Calu3 (cell line): Measurements from ENCODE around the gene BEX3. TPM values are rescaled to one million over a fixed set of nuclear protein-coding genes. Genes with fewer than 3 reads are reported as not detected.
A peak's percentile ranks its signal among the peaks of the same experiment; 100 is the strongest.
"Not testable (repeated sequence)": the region's sequence is repeated elsewhere in the genome, so short reads cannot be mapped to it uniquely, and the experiment has no call there.

Experiments
- BruUV-seq: library from RNA; stranded (reverse); fragments of 400-500 nt; replicated peaks from 2 replicates; lab custom pipeline; 2021; lab: Mats Ljungman, UMichigan
- CTCF ChIA-PET: fragments of 300-600 bp; sonication (Branson Sonifier 250); formaldehyde crosslinking; loops from one replicate; lab custom pipeline; 2022; ENCODE audit warnings: antibody characterized with exemption; lab: Charles Lee
- DNase-seq: peaks from one replicate; pipeline ENCODE4 v3.0.0; 2022
- H3K27ac Mint-ChIP-seq: one replicate; pipeline ENCODE4 v1.8.0; 2022; ENCODE audit warnings: mixed read lengths; ENCODE audit not compliant: unreplicated experiment
- H3K27me3 Mint-ChIP-seq: one replicate; pipeline ENCODE4 v1.8.0; 2022; ENCODE audit warnings: mixed read lengths; ENCODE audit not compliant: unreplicated experiment
- H3K36me3 Mint-ChIP-seq: one replicate; pipeline ENCODE4 v1.8.0; 2022; ENCODE audit warnings: mild to moderate bottlenecking, moderate library complexity, mixed read lengths; ENCODE audit not compliant: insufficient read depth, unreplicated experiment
- H3K4me1 Mint-ChIP-seq: one replicate; pipeline ENCODE4 v1.8.0; 2022; ENCODE audit warnings: mild to moderate bottlenecking, low read depth, mixed read lengths; ENCODE audit not compliant: unreplicated experiment
- H3K4me3 Mint-ChIP-seq: one replicate; pipeline ENCODE4 v1.8.0; 2022; ENCODE audit warnings: mild to moderate bottlenecking, low read depth, moderate library complexity, mixed read lengths; ENCODE audit not compliant: unreplicated experiment
- H3K9me3 Mint-ChIP-seq: one replicate; pipeline ENCODE4 v1.8.0; 2022; ENCODE audit warnings: low read depth, mixed read lengths; ENCODE audit not compliant: unreplicated experiment
- CTCF ChIP-seq: fragments of 200-600 bp; IDR thresholded peaks from one replicate; pipeline ENCODE4 v1.8.0; 2022; ENCODE audit warnings: antibody characterized with exemption; ENCODE audit not compliant: unreplicated experiment
- intact Hi-C: fragments of 100-400 bp; cut with micrococcal nuclease; formaldehyde crosslinking; loops from one replicate; pipeline ENCODE4 v1.10.0; 2022; ENCODE audit not compliant: unreplicated experiment
- total RNA-seq: library from RNA; stranded (reverse); gene quantifications from 2 replicates; pipeline ENCODE4 v1.2.3, GENCODE V29; 2022

The BEX3 gene
- total RNA-seq, 1 experiment from 2014 or later, result 117 TPM

DNA sequence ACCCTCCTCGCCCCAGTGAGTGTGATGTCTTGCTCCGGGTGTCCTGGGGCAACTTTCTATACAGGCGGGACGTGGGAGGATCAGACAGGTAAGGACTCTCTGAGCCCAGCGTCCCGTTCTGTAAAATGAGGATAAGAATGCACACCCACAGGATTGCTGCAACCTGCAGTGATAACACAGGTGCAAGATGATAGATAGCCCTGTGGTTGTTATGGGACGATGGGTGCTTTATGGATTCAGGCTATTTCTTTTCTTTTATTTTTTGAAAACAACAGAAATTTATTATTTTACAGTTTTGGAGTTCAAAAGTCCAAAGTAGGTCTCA, 28.6 kb downstream of the BEX3 start:
- Mint-ChIP-seq H3K27me3 (no peaks in the 10 kb centered on the region), H3K27ac (peak overlapping the region; percentile 97), H3K36me3 (peaks cover 9% of the 10 kb centered on the region), H3K9me3 (no peaks in the 10 kb centered on the region), H3K4me3 (peak overlapping the region; percentile 90), H3K4me1 (peaks cover 17% of the 10 kb centered on the region)
- intact Hi-C loops, result no loop called here
- DNase-seq, result no peak
- no peak for TF ChIP-seq CTCF
- TSS peak; percentile 91 for BruUV-seq
- CTCF ChIA-PET, result no interaction called here

GRCh38 chrX:103406256-103406655, 29.9 kb downstream of the BEX3 start:
- Mint-ChIP-seq H3K4me3 (no peak overlapping the region), H3K36me3 (peaks cover 9% of the 10 kb centered on the region), H3K27me3 (no peaks in the 10 kb centered on the region), H3K27ac (no peak overlapping the region), H3K9me3 (no peaks in the 10 kb centered on the region), H3K4me1 (peaks cover 17% of the 10 kb centered on the region)
- no TSS peak for BruUV-seq
- CTCF ChIA-PET, result no interaction called here
- intact Hi-C loops, result no loop called here
- DNase-seq, result no peak
- TF ChIP-seq CTCF, result no peak

GRCh38 chrX:103407776-103408175, 31.4 kb downstream of the BEX3 start:
- no TSS peak for BruUV-seq
- Mint-ChIP-seq H3K4me3 (no peak overlapping the region), H3K36me3 (peaks cover 9% of the 10 kb centered on the region), H3K9me3 (no peaks in the 10 kb centered on the region), H3K4me1 (peaks cover 17% of the 10 kb centered on the region), H3K27me3 (no peaks in the 10 kb centered on the region), H3K27ac (no peak overlapping the region)
- CTCF ChIA-PET, result no interaction called here
- intact Hi-C loops, result no loop called here
- DNase-seq, result no peak
- TF ChIP-seq CTCF, result no peak

- H3K4me1 Mint-ChIP-seq, intact Hi-C loops, H3K36me3 Mint-ChIP-seq, H3K27ac Mint-ChIP-seq, BruUV-seq, H3K4me3 Mint-ChIP-seq, H3K27me3 Mint-ChIP-seq, H3K9me3 Mint-ChIP-seq, DNase-seq, CTCF ChIA-PET: not testable (repeated sequence)
Observed at GRCh38 chrX:103411721-103412120, 35.4 kb downstream of the BEX3 start.

- Mint-ChIP-seq H3K9me3 (no peaks in the 10 kb centered on the region), H3K36me3 (no peaks in the 10 kb centered on the region), H3K4me1 (no peaks in the 10 kb centered on the region), H3K27ac (no peak overlapping the region), H3K27me3 (no peaks in the 10 kb centered on the region), H3K4me3 (no peak overlapping the region)
- intact Hi-C loops, result no loop called here
- no peak for TF ChIP-seq CTCF
- CTCF ChIA-PET, result no interaction called here
- DNase-seq, result no peak
- no TSS peak for BruUV-seq
Observed at GRCh38 chrX:103413705-103414387, 37.5 kb downstream of the BEX3 start.
